GM23338 (cell line): ENCODE measurements around the gene SLC51B. TPM values are rescaled to one million over a fixed set of nuclear protein-coding genes. Genes with fewer than 3 reads are reported as not detected.

Experiments used
- ATAC-seq: fragments of 200-7000 bp; cut with Tn5 transposase; 3 replicates; pipeline ENCODE4 v1.9.1; 2020
- DNase-seq: peaks from one replicate; pipeline ENCODE4 v3.0.0-alpha.2; 2015; ENCODE audit warnings: low spot score
- H2AFZ ChIP-seq: fragments of 200-600 bp; sonication (generic); 2 replicates; pipeline ENCODE4 v1.8.0; 2016; ENCODE audit warnings: antibody characterized with exemption, mild to moderate bottlenecking, moderate library complexity
- H3F3A ChIP-seq: fragments of 200-600 bp; sonication (generic); replicated peaks from 2 replicates; pipeline ENCODE4 v1.8.0; 2017; ENCODE audit warnings: antibody characterized with exemption, mixed run types, low read depth
- H3K27ac ChIP-seq: fragments of 200-600 bp; sonication (generic); 2 replicates; pipeline ENCODE4 v1.6.1; 2016; ENCODE audit warnings: low read depth
- H3K27me3 ChIP-seq: fragments of 200-600 bp; sonication (generic); 2 replicates; pipeline ENCODE4 v1.8.0; 2016; ENCODE audit warnings: mild to moderate bottlenecking, mixed run types, moderate library complexity; ENCODE audit not compliant: insufficient read depth
- H3K36me3 ChIP-seq: fragments of 200-600 bp; sonication (generic); 2 replicates; pipeline ENCODE4 v1.8.0; 2016; ENCODE audit warnings: mild to moderate bottlenecking; ENCODE audit not compliant: insufficient read depth
- H3K4me1 ChIP-seq: fragments of 200-600 bp; sonication (generic); 2 replicates; pipeline ENCODE4 v1.8.0; 2016; ENCODE audit warnings: mild to moderate bottlenecking, moderate library complexity; ENCODE audit not compliant: insufficient read depth
- H3K4me2 ChIP-seq: fragments of 200-600 bp; sonication (generic); 2 replicates; pipeline ENCODE4 v1.7.1; 2017; ENCODE audit warnings: mixed run types
- H3K4me3 ChIP-seq: fragments of 200-600 bp; sonication (generic); 2 replicates; pipeline ENCODE4 v1.6.1; 2016; ENCODE audit warnings: mixed run types
- H3K79me2 ChIP-seq: fragments of 200-600 bp; sonication (generic); replicated peaks from 2 replicates; pipeline ENCODE4 v1.8.0; 2017; ENCODE audit warnings: mild to moderate bottlenecking; ENCODE audit not compliant: insufficient read depth
- H3K9me2 ChIP-seq: fragments of 200-600 bp; sonication (generic); 2 replicates; pipeline ENCODE4 v1.8.0; 2017; ENCODE audit not compliant: insufficient read depth
- H4K20me1 ChIP-seq: fragments of 200-600 bp; sonication (generic); replicated peaks from 2 replicates; pipeline ENCODE4 v1.8.0; 2017; ENCODE audit warnings: mild to moderate bottlenecking; ENCODE audit not compliant: insufficient read depth
- H3K27ac Mint-ChIP-seq: 2 replicates; pipeline ENCODE4 v1.8.0; 2020; ENCODE audit warnings: inconsistent platforms, mild to moderate bottlenecking, moderate library complexity, mixed read lengths
- H3K27me3 Mint-ChIP-seq: 3 replicates; pipeline ENCODE4 v1.8.0; 2022; ENCODE audit warnings: low read depth, mild to moderate bottlenecking, moderate library complexity, mixed read lengths, inconsistent platforms; ENCODE audit not compliant: insufficient read depth, poor library complexity
- H3K36me3 Mint-ChIP-seq: 3 replicates; pipeline ENCODE4 v1.8.0; 2021; ENCODE audit warnings: low read depth, mild to moderate bottlenecking, inconsistent platforms, moderate library complexity, mixed read lengths
- H3K4me1 Mint-ChIP-seq: 3 replicates; pipeline ENCODE4 v1.8.0; 2020; ENCODE audit warnings: mild to moderate bottlenecking, inconsistent platforms, mixed read lengths
- H3K4me3 Mint-ChIP-seq: 3 replicates; pipeline ENCODE4 v1.8.0; 2021; ENCODE audit warnings: moderate library complexity, mild to moderate bottlenecking, inconsistent platforms, mixed read lengths
- H3K9me3 Mint-ChIP-seq: 3 replicates; pipeline ENCODE4 v1.8.0; 2020; ENCODE audit warnings: moderate library complexity, mild to moderate bottlenecking, inconsistent platforms, mixed read lengths
- CTCF ChIP-seq, 2 experiments: fragments of 200-600 bp in 1 of 2; sonication (generic) in 1 of 2; conservative IDR thresholded peaks; 2 replicates each; pipeline versions ENCODE4 v1.5.1 to v1.6.1; 2016 to 2017; ENCODE audit warnings: antibody characterized with exemption in 2 of 2, low read depth in 2 of 2, mild to moderate bottlenecking in 2 of 2, moderate library complexity in 1 of 2
- ETS1 ChIP-seq: IDR thresholded peaks from 2 replicates; pipeline ENCODE4 v1.6.1; 2016; ENCODE audit warnings: antibody characterized with exemption
- EZH2 ChIP-seq: fragments of 200-600 bp; sonication (generic); IDR thresholded peaks from one replicate; pipeline ENCODE4 v1.8.0; 2017; ENCODE audit warnings: antibody characterized with exemption, mild to moderate bottlenecking, low read depth; ENCODE audit not compliant: unreplicated experiment
- STAT1 ChIP-seq: IDR thresholded peaks from one replicate; pipeline ENCODE4 v1.6.1; 2016; ENCODE audit warnings: antibody characterized with exemption; ENCODE audit not compliant: unreplicated experiment
- ZNF331 ChIP-seq: fragments of 250-450 bp; sonication (Bioruptor Pico); IDR thresholded peaks from 2 replicates; pipeline ENCODE4 v1.5.0; 2020; ENCODE audit warnings: low read depth, mild to moderate bottlenecking, moderate library complexity
- ZNF462 ChIP-seq: fragments of 250-450 bp; sonication (Bioruptor Pico); IDR thresholded peaks from 2 replicates; pipeline ENCODE4 v1.5.0; 2020; ENCODE audit warnings: mild to moderate bottlenecking, moderate library complexity
- polyA plus RNA-seq: library from polyadenylated mRNA; unstranded; fragments of >200 nt; fragmentation: Nextera tagmentation; extraction: Ambion mirVana; gene quantifications from 2 replicates; pipeline ENCODE4 v1.2.1, GENCODE V29; 2016
- total RNA-seq: library from RNA; depleted of rRNA; stranded (reverse); fragments of >200 nt; shearing (Covaris generic); gene quantifications from 2 replicates; pipeline ENCODE4 v1.2.3, GENCODE V29; 2014

SLC51B gene
- total and polyA plus RNA-seq, 2 experiments from 2014 or later = not detected

- no peak for TF ChIP-seq ZNF462
- no peak for TF ChIP-seq ZNF331 (CRISPR knock-in tag)
- TF ChIP-seq ETS1 = no peak
- TF ChIP-seq EZH2 = no peak
- no peak for TF ChIP-seq STAT1
These were observed 40.2 kb upstream of the SLC51B start (continued) for GRCh38 chr15:65004993-65005392.

- no peaks in the 10 kb centered on the region for H4K20me1 ChIP-seq
- no peak overlapping the region for H3K4me2 ChIP-seq
- no peaks in the 10 kb centered on the region for H3K9me2 ChIP-seq
- no peaks in the 10 kb centered on the region for H3K79me2 ChIP-seq
- Mint-ChIP-seq H3K27ac (no peak overlapping the region), H3K4me1 (peaks cover 3% of the 10 kb centered on the region), H3K9me3 (peaks cover 3% of the 10 kb centered on the region; the same call in 1 of the 3 replicates), H3K36me3 (peaks cover 29% of the 10 kb centered on the region), H3K27me3 (no peaks in the 10 kb centered on the region), H3K4me3 (no peak overlapping the region)
- H2AFZ ChIP-seq = no peak overlapping the region
- H3K4me1 ChIP-seq = no peaks in the 10 kb centered on the region
- no peaks in the 10 kb centered on the region for H3K36me3 ChIP-seq
- H3F3A ChIP-seq = no peaks in the 10 kb centered on the region
- ATAC-seq (peak; percentile 69), DNase-seq (peak; percentile 36)
- H3K4me3 ChIP-seq = no peak overlapping the region
- H3K27me3 ChIP-seq = no peaks in the 10 kb centered on the region
- TF ChIP-seq CTCF (conservative IDR thresholded peaks at IDR 0.05; ENCODE audit: low read depth in 2 of 2) (no peak), EZH2 (no peak), ZNF331 (CRISPR knock-in tag) (no peak)
- no peak overlapping the region for H3K27ac ChIP-seq
These were observed 38.3 kb upstream of the SLC51B start for GRCh38 chr15:65006876-65007275.
